A549 (cell line): ENCODE measurements around the gene SHC1. TPM values are rescaled to one million over a fixed set of nuclear protein-coding genes. Genes with fewer than 3 reads are reported as not detected.

Experiments
- ATAC-seq, 2 experiments: fragments of 200-7000 bp in 1 of 2; fragments of >200 bp in 1 of 2; cut with Nextera tagmentation in 1 of 2; cut with Tn5 transposase in 1 of 2; 3 replicates each; pipeline versions ENCODE4 v1.8.0 to v1.9.1; 2018 to 2020; ENCODE audit warnings: mild to moderate bottlenecking in 1 of 2, moderate library complexity in 1 of 2
- CTCF ChIA-PET: fragments of 300-600 bp; sonication (Branson Sonifier 250); formaldehyde crosslinking; extraction: SDS; loops from one replicate; lab custom pipeline; 2021; ENCODE audit warnings: antibody characterized with exemption, inconsistent platforms; lab: Yijun Ruan, JAX
- POLR2A ChIA-PET: fragments of 350-600 bp; formaldehyde crosslinking; extraction: SDS; loops from one replicate; lab custom pipeline; 2021; ENCODE audit warnings: antibody characterized with exemption, inconsistent platforms; lab: Yijun Ruan, JAX
- DNase-seq, 2 experiments: peaks; one replicate each; pipeline versions ENCODE4 v3.0.0 to v3.0.0-alpha.2; 2011 to 2016; ENCODE audit warnings: low read depth in 1 of 2, low spot score in 1 of 2
- FAIRE-seq: peaks from 2 replicates; lab custom pipeline; 2011; peaks lifted over from hg19 to GRCh38; lab: Jason Lieb, UNC
- H3K27ac ChIP-seq, 2 experiments: fragments of >200 bp; sonication (Bioruptor Twin); formaldehyde crosslinking; 3 replicates each; pipeline ENCODE4 v1.5.1; 2016 to 2017
- H3K4me1 ChIP-seq: fragments of >200 bp; sonication (Bioruptor Twin); formaldehyde crosslinking; 3 replicates; pipeline ENCODE4 v1.6.1; 2016
- H3K4me2 ChIP-seq: fragments of >200 bp; sonication (Bioruptor Twin); formaldehyde crosslinking; 3 replicates; pipeline ENCODE4 v1.6.1; 2016
- H3K4me3 ChIP-seq: fragments of >200 bp; sonication (Bioruptor Twin); formaldehyde crosslinking; 3 replicates; pipeline ENCODE4 v1.5.1; 2016
- H3K9me3 ChIP-seq: fragments of >200 bp; sonication (Bioruptor Twin); formaldehyde crosslinking; 3 replicates; pipeline ENCODE4 v1.6.1; 2016
- BHLHE40 ChIP-seq: IDR thresholded peaks from 2 replicates; pipeline ENCODE4 v1.6.1; 2012; ENCODE audit warnings: low read depth, low read length, inconsistent platforms
- CEBPB ChIP-seq, 2 experiments: fragments of >200 bp in 1 of 2; sonication (Bioruptor Twin) in 1 of 2; formaldehyde crosslinking in 1 of 2; IDR thresholded peaks; 2 replicates each; pipeline ENCODE4 v1.6.1; 2012 to 2016
- EHF ChIP-seq: fragments of 250-450 bp; sonication (Bioruptor Pico); IDR thresholded peaks from 2 replicates; pipeline ENCODE4 v1.5.0; 2020; ENCODE audit warnings: mild to moderate bottlenecking
- EHMT2 ChIP-seq: fragments of 200-600 bp; sonication (generic); IDR thresholded peaks from 2 replicates; pipeline ENCODE4 v1.6.1; 2016; ENCODE audit warnings: antibody characterized with exemption, low read depth, mild to moderate bottlenecking, moderate library complexity
- EP300 ChIP-seq, 2 experiments: fragments of >200 bp; sonication (Bioruptor Twin); formaldehyde crosslinking; IDR thresholded peaks; 2 replicates in 1 of 2; 3 replicates in 1 of 2; pipeline ENCODE4 v1.6.1; 2016 to 2017
- FOSB ChIP-seq: fragments of 250-450 bp; sonication (Bioruptor Pico); IDR thresholded peaks from 2 replicates; pipeline ENCODE4 v1.5.0; 2020; ENCODE audit warnings: mild to moderate bottlenecking, moderate library complexity
- JUNB ChIP-seq: fragments of >200 bp; sonication (Bioruptor Twin); formaldehyde crosslinking; IDR thresholded peaks from 2 replicates; pipeline ENCODE4 v1.6.1; 2016
- KDM1A ChIP-seq: fragments of 200-600 bp; sonication (generic); IDR thresholded peaks from 2 replicates; pipeline ENCODE4 v1.6.1; 2016; ENCODE audit warnings: low read depth, mild to moderate bottlenecking
- KDM5A ChIP-seq: fragments of 200-600 bp; sonication (generic); IDR thresholded peaks from 2 replicates; pipeline ENCODE4 v1.6.1; 2016; ENCODE audit warnings: antibody characterized with exemption, mild to moderate bottlenecking
- MAZ ChIP-seq: fragments of 150-350 bp; IDR thresholded peaks from 2 replicates; pipeline ENCODE4 v1.6.1; 2014; ENCODE audit warnings: antibody characterized with exemption, low read depth, low read length, borderline replicate concordance
- POLR2AphosphoS2 ChIP-seq: conservative IDR thresholded peaks from 2 replicates; pipeline ENCODE4 v1.6.1; 2012; ENCODE audit warnings: low read length, improper control_type of control experiment, inconsistent platforms
- RAD21 ChIP-seq, 2 experiments: fragments of >200 bp in 1 of 2; sonication (Bioruptor Twin) in 1 of 2; formaldehyde crosslinking in 1 of 2; IDR thresholded peaks in 1 of 2; conservative IDR thresholded peaks in 1 of 2; 2 replicates in 1 of 2; 3 replicates in 1 of 2; pipeline ENCODE4 v1.6.1; 2012 to 2018; ENCODE audit warnings: inconsistent platforms in 1 of 2
- RARB ChIP-seq: fragments of 250-450 bp; sonication (Bioruptor Pico); IDR thresholded peaks from 2 replicates; pipeline ENCODE4 v1.8.0; 2021; ENCODE audit warnings: mild to moderate bottlenecking, moderate library complexity
- RFX5 ChIP-seq: fragments of 450-650 bp; IDR thresholded peaks from 2 replicates; pipeline ENCODE4 v1.7.1; 2014; ENCODE audit warnings: antibody characterized with exemption, mild to moderate bottlenecking, moderate library complexity
- SMC3 ChIP-seq: fragments of >200 bp; sonication (Bioruptor Twin); formaldehyde crosslinking; IDR thresholded peaks from 3 replicates; pipeline ENCODE4 v1.6.1; 2018; ENCODE audit warnings: inconsistent platforms
- SREBF2 ChIP-seq: fragments of 450-650 bp; IDR thresholded peaks from 2 replicates; pipeline ENCODE4 v1.6.1; 2014; ENCODE audit warnings: mild to moderate bottlenecking, moderate library complexity
- ZNF302 ChIP-seq: fragments of 250-450 bp; sonication (Bioruptor Pico); IDR thresholded peaks from 2 replicates; pipeline ENCODE4 v1.9.0; 2021; ENCODE audit warnings: inconsistent platforms, mild to moderate bottlenecking, moderate library complexity
- WGBS: methylation state at CpG from one replicate; pipeline ENCODE4 v1.1.6; 2017; ENCODE audit errors: missing lambda C conversion rate; 5-methylcytosine and 5-hydroxymethylcytosine counted together
- polyA plus RNA-seq, 4 experiments: library from polyadenylated mRNA; depleted of rRNA in 3 of 4; stranded (reverse); fragments of >200 nt; fragmentation: RNase III in 1 of 4; extraction: RNeasy Plus Mini Kit Qiagen cat#74134 plus additional on column Dnase treatment in 1 of 4; gene quantifications; 2 replicates in 3 of 4; 3 replicates in 1 of 4; pipeline ENCODE4 v1.2.3, GENCODE V29; 2011 to 2017
- TF ChIP-seq, protein P1 (sequence below): fragments of >200 bp; sonication (Bioruptor Twin); formaldehyde crosslinking; IDR thresholded peaks from 3 replicates; pipeline ENCODE4 v1.5.1; 2016
- TF ChIP-seq, protein P2 (sequence below): fragments of 250-450 bp; sonication (Bioruptor Pico); IDR thresholded peaks from 2 replicates; pipeline ENCODE4 v1.5.0; 2020; ENCODE audit warnings: low read depth, mild to moderate bottlenecking, moderate library complexity
- TF ChIP-seq, protein P3 (sequence below): IDR thresholded peaks from 2 replicates; pipeline ENCODE4 v1.6.1; 2012; ENCODE audit warnings: low read depth, borderline replicate concordance
- TF ChIP-seq, protein P4 (sequence below): fragments of >200 bp; sonication (Bioruptor Twin); formaldehyde crosslinking; IDR thresholded peaks from 2 replicates; pipeline ENCODE4 v1.6.1; 2016
- TF ChIP-seq, protein P5 (sequence below): fragments of 200-600 bp; sonication (generic); IDR thresholded peaks from 2 replicates; pipeline ENCODE4 v1.6.1; 2016; ENCODE audit warnings: antibody characterized with exemption, mild to moderate bottlenecking, moderate library complexity

SHC1 gene
- polyA plus RNA-seq, 2 of the 4 experiments (the other 2 are of a cell fraction), result 118 to 174 TPM

DNA sequence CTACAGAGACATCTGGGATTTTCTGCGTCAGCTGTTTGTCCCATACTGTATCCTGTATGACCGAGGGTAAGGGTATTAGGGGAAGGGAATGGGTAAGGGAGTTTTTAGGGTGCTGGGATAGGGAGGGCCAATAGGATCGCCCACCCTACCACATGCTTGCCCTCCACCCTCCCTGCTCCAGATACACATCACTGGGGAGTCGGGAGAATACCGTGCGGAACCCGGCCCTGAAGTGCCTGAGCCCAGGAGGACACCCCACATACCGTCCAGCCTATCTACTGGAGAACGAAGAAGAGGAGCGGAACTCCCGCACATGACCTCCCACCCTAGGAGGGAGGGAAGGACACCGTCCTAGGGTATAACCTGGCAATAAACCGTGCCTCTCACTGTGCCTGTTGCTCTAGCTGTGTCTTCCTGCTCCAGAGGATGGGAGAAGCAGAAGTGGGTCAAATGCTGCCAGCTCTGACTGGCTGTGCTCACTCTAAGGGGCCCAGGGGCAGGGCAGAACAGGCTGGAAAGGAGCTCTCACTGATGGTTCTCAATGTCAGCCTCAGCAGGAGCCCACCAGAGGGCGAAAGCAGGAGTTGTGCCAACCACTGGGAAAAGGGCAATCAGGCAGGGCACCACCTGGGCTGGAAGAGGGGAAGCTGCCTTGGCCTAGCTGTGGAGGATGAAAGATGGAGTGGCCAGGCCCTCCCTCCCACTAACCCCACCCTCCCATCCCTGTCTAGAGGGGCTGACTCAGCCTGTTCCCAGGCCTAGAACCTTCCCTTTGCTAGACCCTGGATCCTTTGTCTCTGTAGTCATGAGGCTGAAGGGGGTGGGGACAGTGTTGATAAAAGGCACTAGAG, 22.4 kb upstream of the SHC1 start:
- FAIRE-seq, result no peak
- 85% methylated on average over 14 of the region's 14 CpGs for WGBS
- peak in 1 of 2 experiments; percentile 63 for DNase-seq
- H3K9me3 ChIP-seq, result no peaks in the 10 kb centered on the region
- TF ChIP-seq SMC3, result peak; percentile 41; the same call in 1 of the 3 replicates
- no peak for TF ChIP-seq SREBF2
- TF ChIP-seq, protein P1, sequence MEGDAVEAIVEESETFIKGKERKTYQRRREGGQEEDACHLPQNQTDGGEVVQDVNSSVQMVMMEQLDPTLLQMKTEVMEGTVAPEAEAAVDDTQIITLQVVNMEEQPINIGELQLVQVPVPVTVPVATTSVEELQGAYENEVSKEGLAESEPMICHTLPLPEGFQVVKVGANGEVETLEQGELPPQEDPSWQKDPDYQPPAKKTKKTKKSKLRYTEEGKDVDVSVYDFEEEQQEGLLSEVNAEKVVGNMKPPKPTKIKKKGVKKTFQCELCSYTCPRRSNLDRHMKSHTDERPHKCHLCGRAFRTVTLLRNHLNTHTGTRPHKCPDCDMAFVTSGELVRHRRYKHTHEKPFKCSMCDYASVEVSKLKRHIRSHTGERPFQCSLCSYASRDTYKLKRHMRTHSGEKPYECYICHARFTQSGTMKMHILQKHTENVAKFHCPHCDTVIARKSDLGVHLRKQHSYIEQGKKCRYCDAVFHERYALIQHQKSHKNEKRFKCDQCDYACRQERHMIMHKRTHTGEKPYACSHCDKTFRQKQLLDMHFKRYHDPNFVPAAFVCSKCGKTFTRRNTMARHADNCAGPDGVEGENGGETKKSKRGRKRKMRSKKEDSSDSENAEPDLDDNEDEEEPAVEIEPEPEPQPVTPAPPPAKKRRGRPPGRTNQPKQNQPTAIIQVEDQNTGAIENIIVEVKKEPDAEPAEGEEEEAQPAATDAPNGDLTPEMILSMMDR, result peak; percentile 29
- TF ChIP-seq ZNF302 (CRISPR knock-in tag), result no peak
- TF ChIP-seq KDM5A, result no peak
- no peak for TF ChIP-seq CEBPB (IDR thresholded peaks at IDR 0.05)
- no peak for TF ChIP-seq MAZ
- TF ChIP-seq RAD21 (conservative IDR thresholded peaks at IDR 0.05 in 1 of 2, IDR thresholded peaks at IDR 0.05 in 1 of 2), result peak in 1 of 2 experiments; percentile 30; a peak in 2 of 5 replicates
- TF ChIP-seq RARB (CRISPR knock-in tag), result no peak
- ATAC-seq, result peak; percentile 70 to 75
- CTCF ChIA-PET, result no interaction called here
- peak overlapping the region; percentile 16 to 63; a peak in 4 of 6 replicates for H3K27ac ChIP-seq
- POLR2A ChIA-PET, result interaction anchor here (0.6 to 6.0 kb wide), 6 partner anchors 8 to 60 kb away, joined by 3 to 91 read pairs (median 6); partner anchors contain the start of genes CKS1B, FLAD1, PBXIP1 and SHC1
- no peak overlapping the region for H3K4me3 ChIP-seq
- peaks cover 29% of the 10 kb centered on the region for H3K4me1 ChIP-seq
- no peak overlapping the region for H3K4me2 ChIP-seq

DNA sequence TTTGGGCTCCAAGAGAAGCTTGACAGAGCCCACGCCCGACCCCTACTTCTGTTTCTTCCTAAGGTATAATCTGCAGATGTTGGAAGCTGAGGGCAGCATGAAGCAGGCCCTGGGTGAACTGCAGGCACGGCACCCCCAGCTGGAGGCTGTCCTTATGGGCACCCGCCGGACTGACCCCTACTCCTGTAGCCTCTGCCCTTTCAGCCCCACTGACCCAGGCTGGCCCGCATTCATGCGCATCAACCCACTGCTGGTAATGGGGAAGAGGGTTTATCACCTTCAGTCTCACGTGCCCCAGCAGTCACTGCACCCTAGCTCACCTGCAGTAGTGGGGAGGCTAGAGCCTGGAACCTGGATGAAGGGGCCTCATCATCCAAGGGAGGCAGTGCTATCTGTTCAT, 19.7 kb upstream of the SHC1 start:
- Histone ChIP-seq H3K9me3 (no peaks in the 10 kb centered on the region), H3K4me3 (no peak overlapping the region), H3K4me1 (peaks cover 28% of the 10 kb centered on the region; the same call in 2 of the 3 replicates), H3K27ac (no peak overlapping the region), H3K4me2 (no peak overlapping the region)
- TF ChIP-seq, protein P2, sequence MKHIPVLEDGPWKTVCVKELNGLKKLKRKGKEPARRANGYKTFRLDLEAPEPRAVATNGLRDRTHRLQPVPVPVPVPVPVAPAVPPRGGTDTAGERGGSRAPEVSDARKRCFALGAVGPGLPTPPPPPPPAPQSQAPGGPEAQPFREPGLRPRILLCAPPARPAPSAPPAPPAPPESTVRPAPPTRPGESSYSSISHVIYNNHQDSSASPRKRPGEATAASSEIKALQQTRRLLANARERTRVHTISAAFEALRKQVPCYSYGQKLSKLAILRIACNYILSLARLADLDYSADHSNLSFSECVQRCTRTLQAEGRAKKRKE (CRISPR knock-in tag), result no peak
- TF ChIP-seq JUNB (no peak), EP300 (IDR thresholded peaks at IDR 0.05) (no peak), RFX5 (no peak), KDM1A (no peak), BHLHE40 (no peak)
- WGBS, result 96% methylated on average over 6 of the region's 8 CpGs
- CTCF ChIA-PET, result no interaction called here
- ATAC-seq, result no peak
- POLR2A ChIA-PET, result interaction anchor here (0.8 kb wide), 1 partner anchor 12 kb away, joined by 5 read pairs; the partner anchor contains the start of gene ZBTB7B
- FAIRE-seq, result no peak
- DNase-seq, result no peak

DNA sequence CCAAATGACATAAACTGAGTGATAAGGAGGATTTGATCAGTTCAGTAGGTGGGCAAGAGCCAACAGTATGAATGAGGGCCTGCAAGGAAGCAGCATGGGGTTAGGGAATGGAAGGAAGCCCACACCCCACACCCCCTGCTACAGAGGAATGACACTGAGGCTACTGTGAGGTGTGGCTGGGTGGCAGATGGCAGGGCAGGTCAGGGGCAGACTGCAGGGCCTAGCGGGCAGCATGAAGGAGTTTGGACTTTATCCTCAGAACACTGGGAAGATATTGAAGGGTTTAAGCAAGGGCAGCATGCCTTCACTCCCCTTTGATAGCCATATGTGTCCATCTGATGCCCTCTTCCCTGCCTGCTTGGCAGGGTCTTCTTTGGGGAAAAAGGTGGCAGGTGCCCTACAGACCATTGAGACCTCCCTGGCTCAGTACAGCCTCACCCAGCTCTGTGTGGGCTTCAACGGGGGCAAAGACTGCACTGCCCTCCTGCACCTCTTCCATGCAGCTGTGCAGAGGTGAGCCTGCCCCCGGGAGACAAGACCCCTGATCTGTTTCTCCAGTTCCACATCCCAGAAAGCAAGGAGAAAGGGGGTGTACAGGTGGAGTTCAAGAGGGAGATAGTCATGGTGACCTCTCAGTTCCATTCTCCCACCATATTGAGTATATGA, 18.8 kb upstream of the SHC1 start:
- H3K4me1 ChIP-seq, result peaks cover 30% of the 10 kb centered on the region; the same call in 2 of the 3 replicates
- no peak overlapping the region for H3K4me2 ChIP-seq
- H3K27ac ChIP-seq, result no peak overlapping the region
- ATAC-seq (no peak), DNase-seq (no peak), FAIRE-seq (no peak)
- TF ChIP-seq, protein P3, sequence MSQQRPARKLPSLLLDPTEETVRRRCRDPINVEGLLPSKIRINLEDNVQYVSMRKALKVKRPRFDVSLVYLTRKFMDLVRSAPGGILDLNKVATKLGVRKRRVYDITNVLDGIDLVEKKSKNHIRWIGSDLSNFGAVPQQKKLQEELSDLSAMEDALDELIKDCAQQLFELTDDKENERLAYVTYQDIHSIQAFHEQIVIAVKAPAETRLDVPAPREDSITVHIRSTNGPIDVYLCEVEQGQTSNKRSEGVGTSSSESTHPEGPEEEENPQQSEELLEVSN, result no peak
- TF ChIP-seq, protein P4, sequence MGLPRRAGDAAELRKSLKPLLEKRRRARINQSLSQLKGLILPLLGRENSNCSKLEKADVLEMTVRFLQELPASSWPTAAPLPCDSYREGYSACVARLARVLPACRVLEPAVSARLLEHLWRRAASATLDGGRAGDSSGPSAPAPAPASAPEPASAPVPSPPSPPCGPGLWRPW, result no peak
- TF ChIP-seq EHMT2 (no peak), CEBPB (IDR thresholded peaks at IDR 0.05) (no peak), EP300 (IDR thresholded peaks at IDR 0.05) (no peak), KDM5A (no peak), EHF (CRISPR knock-in tag) (no peak), FOSB (CRISPR knock-in tag) (no peak), POLR2AphosphoS2 (no peak)
- TF ChIP-seq, protein P2 (CRISPR knock-in tag), result no peak
- TF ChIP-seq, protein P5, sequence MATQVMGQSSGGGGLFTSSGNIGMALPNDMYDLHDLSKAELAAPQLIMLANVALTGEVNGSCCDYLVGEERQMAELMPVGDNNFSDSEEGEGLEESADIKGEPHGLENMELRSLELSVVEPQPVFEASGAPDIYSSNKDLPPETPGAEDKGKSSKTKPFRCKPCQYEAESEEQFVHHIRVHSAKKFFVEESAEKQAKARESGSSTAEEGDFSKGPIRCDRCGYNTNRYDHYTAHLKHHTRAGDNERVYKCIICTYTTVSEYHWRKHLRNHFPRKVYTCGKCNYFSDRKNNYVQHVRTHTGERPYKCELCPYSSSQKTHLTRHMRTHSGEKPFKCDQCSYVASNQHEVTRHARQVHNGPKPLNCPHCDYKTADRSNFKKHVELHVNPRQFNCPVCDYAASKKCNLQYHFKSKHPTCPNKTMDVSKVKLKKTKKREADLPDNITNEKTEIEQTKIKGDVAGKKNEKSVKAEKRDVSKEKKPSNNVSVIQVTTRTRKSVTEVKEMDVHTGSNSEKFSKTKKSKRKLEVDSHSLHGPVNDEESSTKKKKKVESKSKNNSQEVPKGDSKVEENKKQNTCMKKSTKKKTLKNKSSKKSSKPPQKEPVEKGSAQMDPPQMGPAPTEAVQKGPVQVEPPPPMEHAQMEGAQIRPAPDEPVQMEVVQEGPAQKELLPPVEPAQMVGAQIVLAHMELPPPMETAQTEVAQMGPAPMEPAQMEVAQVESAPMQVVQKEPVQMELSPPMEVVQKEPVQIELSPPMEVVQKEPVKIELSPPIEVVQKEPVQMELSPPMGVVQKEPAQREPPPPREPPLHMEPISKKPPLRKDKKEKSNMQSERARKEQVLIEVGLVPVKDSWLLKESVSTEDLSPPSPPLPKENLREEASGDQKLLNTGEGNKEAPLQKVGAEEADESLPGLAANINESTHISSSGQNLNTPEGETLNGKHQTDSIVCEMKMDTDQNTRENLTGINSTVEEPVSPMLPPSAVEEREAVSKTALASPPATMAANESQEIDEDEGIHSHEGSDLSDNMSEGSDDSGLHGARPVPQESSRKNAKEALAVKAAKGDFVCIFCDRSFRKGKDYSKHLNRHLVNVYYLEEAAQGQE, result no peak
- no peak overlapping the region for H3K4me3 ChIP-seq
- H3K9me3 ChIP-seq, result no peaks in the 10 kb centered on the region
- 93% methylated on average over 2 of the region's 3 CpGs for WGBS
- CTCF ChIA-PET, result no interaction called here
- POLR2A ChIA-PET, result no interaction called here
